ENCODE data around the gene PDK2. TPM values are rescaled to one million over a fixed set of nuclear protein-coding genes. Genes with fewer than 3 reads are reported as not detected.

Gene PDK2
- total RNA-seq, 1 experiment from 2014 or later, result 20.4 TPM

GRCh38 chr17:50072925-50073324 is 22.2 kb upstream of the PDK2 start:
- no peak overlapping the region for H3K4me3 ChIP-seq (ENCODE audit: low read depth, low read length, poor library complexity, severe bottlenecking)
- CTCF ChIA-PET, result no interaction called here
- no peaks in the 10 kb centered on the region for H3K36me3 ChIP-seq (ENCODE audit: insufficient read depth, low read length, poor library complexity, severe bottlenecking)
- no peaks in the 10 kb centered on the region for H3K27me3 ChIP-seq (replicated peaks; ENCODE audit: insufficient read depth, low read depth, low read length, poor library complexity)
- H3K9me3 ChIP-seq (ENCODE audit: low read depth, low read length, poor library complexity, severe bottlenecking), result no peaks in the 10 kb centered on the region
- TF ChIP-seq EZH2 (IDR thresholded peaks at IDR 0.05; ENCODE audit: borderline replicate concordance, low read depth, low read length, poor library complexity, severe bottlenecking), result no peak
- TF ChIP-seq, protein P1, sequence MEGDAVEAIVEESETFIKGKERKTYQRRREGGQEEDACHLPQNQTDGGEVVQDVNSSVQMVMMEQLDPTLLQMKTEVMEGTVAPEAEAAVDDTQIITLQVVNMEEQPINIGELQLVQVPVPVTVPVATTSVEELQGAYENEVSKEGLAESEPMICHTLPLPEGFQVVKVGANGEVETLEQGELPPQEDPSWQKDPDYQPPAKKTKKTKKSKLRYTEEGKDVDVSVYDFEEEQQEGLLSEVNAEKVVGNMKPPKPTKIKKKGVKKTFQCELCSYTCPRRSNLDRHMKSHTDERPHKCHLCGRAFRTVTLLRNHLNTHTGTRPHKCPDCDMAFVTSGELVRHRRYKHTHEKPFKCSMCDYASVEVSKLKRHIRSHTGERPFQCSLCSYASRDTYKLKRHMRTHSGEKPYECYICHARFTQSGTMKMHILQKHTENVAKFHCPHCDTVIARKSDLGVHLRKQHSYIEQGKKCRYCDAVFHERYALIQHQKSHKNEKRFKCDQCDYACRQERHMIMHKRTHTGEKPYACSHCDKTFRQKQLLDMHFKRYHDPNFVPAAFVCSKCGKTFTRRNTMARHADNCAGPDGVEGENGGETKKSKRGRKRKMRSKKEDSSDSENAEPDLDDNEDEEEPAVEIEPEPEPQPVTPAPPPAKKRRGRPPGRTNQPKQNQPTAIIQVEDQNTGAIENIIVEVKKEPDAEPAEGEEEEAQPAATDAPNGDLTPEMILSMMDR (conservative IDR thresholded peaks at IDR 0.05; ENCODE audit: low read depth, low read length), result no peak
- POLR2A ChIA-PET (ENCODE audit: low non-redundant PET), result no interaction called here
- no peak overlapping the region for H3K27ac ChIP-seq (ENCODE audit: low read depth, low read length, poor library complexity, severe bottlenecking)
- BruUV-seq (replicated peaks), result no TSS peak
- intact Hi-C loops (cut with micrococcal nuclease; ENCODE audit: unreplicated experiment), result no loop called here
- no peaks in the 10 kb centered on the region for H3K4me1 ChIP-seq (ENCODE audit: insufficient read depth, low read length, poor library complexity, severe bottlenecking)
- DNase-seq (ENCODE audit: low spot score), result no peak

GRCh38 chr17:50074227-50074626 is 20.9 kb upstream of the PDK2 start:
- no peak for DNase-seq (ENCODE audit: low spot score)
- no peaks in the 10 kb centered on the region for H3K36me3 ChIP-seq (ENCODE audit: insufficient read depth, low read length, poor library complexity, severe bottlenecking)
- no peaks in the 10 kb centered on the region for H3K9me3 ChIP-seq (ENCODE audit: low read depth, low read length, poor library complexity, severe bottlenecking)
- no peak for TF ChIP-seq EZH2 (IDR thresholded peaks at IDR 0.05; ENCODE audit: borderline replicate concordance, low read depth, low read length, poor library complexity, severe bottlenecking)
- TF ChIP-seq, protein P1 (conservative IDR thresholded peaks at IDR 0.05; ENCODE audit: low read depth, low read length), result no peak
- intact Hi-C loops (cut with micrococcal nuclease; ENCODE audit: unreplicated experiment), result no loop called here
- no TSS peak for BruUV-seq (replicated peaks)
- ChIA-PET POLR2A (ENCODE audit: low non-redundant PET) (no interaction called here), CTCF (interaction anchor here (0.7 kb wide), 1 partner anchor 18 kb away, joined by 5 read pairs; no protein-coding TSS in a partner anchor)
- H3K4me3 ChIP-seq (ENCODE audit: low read depth, low read length, poor library complexity, severe bottlenecking), result no peak overlapping the region
- no peak overlapping the region for H3K27ac ChIP-seq (ENCODE audit: low read depth, low read length, poor library complexity, severe bottlenecking)
- peaks cover 2% of the 10 kb centered on the region for H3K4me1 ChIP-seq (ENCODE audit: insufficient read depth, low read length, poor library complexity, severe bottlenecking)
- H3K27me3 ChIP-seq (replicated peaks; ENCODE audit: insufficient read depth, low read depth, low read length, poor library complexity), result no peaks in the 10 kb centered on the region

GRCh38 chr17:50075446-50076032 is 19.6 kb upstream of the PDK2 start:
- Histone ChIP-seq H3K9me3 (ENCODE audit: low read depth, low read length, poor library complexity, severe bottlenecking) (no peaks in the 10 kb centered on the region), H3K36me3 (ENCODE audit: insufficient read depth, low read length, poor library complexity, severe bottlenecking) (no peaks in the 10 kb centered on the region), H3K27me3 (replicated peaks; ENCODE audit: insufficient read depth, low read depth, low read length, poor library complexity) (no peaks in the 10 kb centered on the region), H3K4me1 (ENCODE audit: insufficient read depth, low read length, poor library complexity, severe bottlenecking) (peaks cover 6% of the 10 kb centered on the region), H3K4me3 (ENCODE audit: low read depth, low read length, poor library complexity, severe bottlenecking) (no peak overlapping the region), H3K27ac (ENCODE audit: low read depth, low read length, poor library complexity, severe bottlenecking) (no peak overlapping the region)
- POLR2A ChIA-PET (ENCODE audit: low non-redundant PET), result no interaction called here
- TF ChIP-seq EZH2 (IDR thresholded peaks at IDR 0.05; ENCODE audit: borderline replicate concordance, low read depth, low read length, poor library complexity, severe bottlenecking), result no peak
- TF ChIP-seq, protein P1 (conservative IDR thresholded peaks at IDR 0.05; ENCODE audit: low read depth, low read length), result no peak
- BruUV-seq (replicated peaks), result no TSS peak
- no peak for DNase-seq (ENCODE audit: low spot score)
- CTCF ChIA-PET, result no interaction called here
- intact Hi-C loops (cut with micrococcal nuclease; ENCODE audit: unreplicated experiment), result no loop called here

All from A673 (cell line).